Measurements from ENCODE around the gene ABCA4. TPM values are rescaled to one million over a fixed set of nuclear protein-coding genes. Genes with fewer than 3 reads are reported as not detected.

Gene ABCA4
- total RNA-seq, 4 donors from 2014 or later = not detected

DNA sequence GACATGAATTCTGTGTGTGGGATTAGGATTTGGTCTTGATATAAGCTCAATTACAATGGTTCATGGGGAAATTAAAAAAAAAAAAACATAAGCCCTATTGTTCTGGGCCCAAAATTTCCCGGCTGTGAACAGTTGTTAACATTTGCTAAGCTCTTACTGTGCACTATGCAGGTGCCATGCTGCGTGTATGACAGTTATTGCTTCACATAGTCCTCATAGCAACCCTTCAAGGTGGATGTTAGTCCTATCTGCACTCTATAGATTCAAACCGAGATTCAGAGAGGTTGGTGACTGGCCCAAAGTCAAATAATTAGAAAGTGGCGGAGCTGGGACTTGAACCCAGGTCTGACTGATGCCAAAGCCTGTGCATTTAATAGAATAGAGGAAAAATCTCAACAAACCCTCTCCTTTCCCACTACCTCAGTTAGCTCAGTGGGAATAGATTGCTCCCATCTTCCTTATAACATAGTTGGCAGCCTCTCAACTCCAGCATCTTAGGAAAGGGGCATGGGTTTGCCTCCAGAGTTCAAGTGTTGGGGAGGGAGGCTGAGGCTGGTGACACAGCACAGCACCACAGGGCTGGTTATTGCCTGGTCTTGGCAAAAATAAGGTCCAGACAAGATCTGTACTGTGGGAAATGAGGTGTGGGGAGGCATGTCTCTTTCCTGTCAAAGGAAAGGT lies 156.7 kb downstream of the ABCA4 start:
- in situ Hi-C loops (cut with MboI; ENCODE audit: low sequenced_read_pairs in 4 of 4) (no loop called here), intact Hi-C loops (cut with DNase I; ENCODE audit: low total_unique reads) (no loop called here)
- ATAC-seq (no peak), DNase-seq (no peak)
- H3K4me1 ChIP-seq = peaks cover 26 to 28% of the 10 kb centered on the region in 2 donors
- H3K27ac ChIP-seq = no peak overlapping the region
- TF ChIP-seq POLR2A (IDR thresholded peaks at IDR 0.05) = no peak
- TF ChIP-seq, protein P1, sequence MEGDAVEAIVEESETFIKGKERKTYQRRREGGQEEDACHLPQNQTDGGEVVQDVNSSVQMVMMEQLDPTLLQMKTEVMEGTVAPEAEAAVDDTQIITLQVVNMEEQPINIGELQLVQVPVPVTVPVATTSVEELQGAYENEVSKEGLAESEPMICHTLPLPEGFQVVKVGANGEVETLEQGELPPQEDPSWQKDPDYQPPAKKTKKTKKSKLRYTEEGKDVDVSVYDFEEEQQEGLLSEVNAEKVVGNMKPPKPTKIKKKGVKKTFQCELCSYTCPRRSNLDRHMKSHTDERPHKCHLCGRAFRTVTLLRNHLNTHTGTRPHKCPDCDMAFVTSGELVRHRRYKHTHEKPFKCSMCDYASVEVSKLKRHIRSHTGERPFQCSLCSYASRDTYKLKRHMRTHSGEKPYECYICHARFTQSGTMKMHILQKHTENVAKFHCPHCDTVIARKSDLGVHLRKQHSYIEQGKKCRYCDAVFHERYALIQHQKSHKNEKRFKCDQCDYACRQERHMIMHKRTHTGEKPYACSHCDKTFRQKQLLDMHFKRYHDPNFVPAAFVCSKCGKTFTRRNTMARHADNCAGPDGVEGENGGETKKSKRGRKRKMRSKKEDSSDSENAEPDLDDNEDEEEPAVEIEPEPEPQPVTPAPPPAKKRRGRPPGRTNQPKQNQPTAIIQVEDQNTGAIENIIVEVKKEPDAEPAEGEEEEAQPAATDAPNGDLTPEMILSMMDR (IDR thresholded peaks at IDR 0.05 in 4 of 5, conservative IDR thresholded peaks at IDR 0.05 in 1 of 5) = no peak
- no peaks in the 10 kb centered on the region for H3K9me3 ChIP-seq
- H3K36me3 ChIP-seq = no peaks in the 10 kb centered on the region
- H3K4me3 ChIP-seq = no peak overlapping the region
- no peaks in the 10 kb centered on the region for H3K27me3 ChIP-seq

DNA sequence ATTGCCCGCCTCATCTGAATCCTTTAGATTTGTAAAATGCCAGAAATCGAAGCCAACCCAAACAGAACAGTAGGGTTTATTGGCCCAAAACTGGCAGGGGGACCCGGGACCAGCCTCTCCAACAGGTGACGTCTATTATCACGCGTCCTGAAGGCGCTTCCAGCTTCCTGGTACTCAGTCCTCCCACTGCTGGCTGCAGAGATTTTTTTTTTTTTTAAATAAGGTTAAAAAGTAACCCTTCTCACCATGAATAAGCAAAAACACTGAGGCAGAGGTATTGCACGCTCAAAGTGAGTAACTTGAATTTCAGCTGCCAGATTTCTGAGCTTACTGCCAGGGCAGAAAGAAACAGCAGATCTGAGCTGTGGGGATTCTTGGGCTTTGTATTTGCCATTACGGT lies 157.4 kb downstream of the ABCA4 start:
- H3K27ac ChIP-seq = no peak overlapping the region
- H3K9me3 ChIP-seq = no peaks in the 10 kb centered on the region
- no peak overlapping the region for H3K4me3 ChIP-seq
- no peaks in the 10 kb centered on the region for H3K36me3 ChIP-seq
- in situ Hi-C loops (cut with MboI; ENCODE audit: low sequenced_read_pairs in 4 of 4) (no loop called here), intact Hi-C loops (cut with DNase I; ENCODE audit: low total_unique reads) (no loop called here)
- ATAC-seq (no peak), DNase-seq (no peak)
- no peaks in the 10 kb centered on the region for H3K27me3 ChIP-seq
- H3K4me1 ChIP-seq = peaks cover 19 to 22% of the 10 kb centered on the region in 2 donors
- TF ChIP-seq, protein P1 (IDR thresholded peaks at IDR 0.05 in 4 of 5, conservative IDR thresholded peaks at IDR 0.05 in 1 of 5) = no peak
- no peak for TF ChIP-seq POLR2A (IDR thresholded peaks at IDR 0.05)

DNA sequence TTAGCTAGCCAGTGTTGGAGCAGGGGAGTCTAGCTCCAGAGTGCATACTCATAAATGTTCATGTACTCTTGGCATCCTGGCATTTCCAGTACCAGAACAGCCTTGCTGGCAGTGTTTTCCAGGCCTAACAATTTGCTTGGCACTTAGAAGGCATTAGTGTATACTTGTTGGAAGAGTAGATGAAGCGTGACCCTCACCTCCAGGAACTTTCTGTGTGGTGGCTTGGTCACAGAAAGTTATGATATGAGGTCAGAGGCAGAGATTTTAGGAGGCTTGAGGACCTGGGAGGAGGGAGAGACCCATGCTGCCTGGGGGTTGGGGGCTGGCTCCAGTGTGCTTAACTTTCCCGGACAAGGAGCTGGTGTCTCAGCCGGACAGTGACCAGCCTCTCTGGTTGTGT lies 159.0 kb downstream of the ABCA4 start:
- DNase-seq (no peak), ATAC-seq (no peak)
- in situ Hi-C loops (cut with MboI; ENCODE audit: low sequenced_read_pairs in 4 of 4) = no loop called here
- H3K9me3 ChIP-seq = no peaks in the 10 kb centered on the region
- intact Hi-C loops (cut with DNase I; ENCODE audit: low total_unique reads) = no loop called here
- no peak overlapping the region for H3K27ac ChIP-seq
- peaks cover 4 to 8% of the 10 kb centered on the region in 2 donors for H3K4me1 ChIP-seq
- H3K4me3 ChIP-seq = no peak overlapping the region
- TF ChIP-seq POLR2A (IDR thresholded peaks at IDR 0.05) = no peak
- H3K36me3 ChIP-seq = no peaks in the 10 kb centered on the region
- H3K27me3 ChIP-seq = no peaks in the 10 kb centered on the region

DNA sequence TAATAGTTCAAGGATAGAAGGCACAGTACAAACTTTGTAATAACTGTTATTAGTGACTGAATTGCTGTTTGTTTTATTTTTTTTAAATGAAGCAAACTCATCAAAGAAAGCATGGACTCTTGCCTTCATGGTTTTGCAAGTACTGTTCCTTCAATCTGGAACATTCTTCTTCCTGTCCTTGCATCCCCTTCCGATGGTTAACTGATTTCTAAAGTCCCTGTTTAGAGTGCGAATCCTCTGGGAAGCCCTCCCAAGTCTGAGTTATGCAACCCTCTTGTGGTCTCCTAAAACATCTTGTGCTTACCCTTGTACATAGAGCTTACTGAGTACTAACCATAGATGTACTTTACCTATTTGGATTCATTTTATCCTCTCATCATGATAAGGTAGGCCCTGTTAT lies 159.5 kb downstream of the ABCA4 start:
- in situ Hi-C loops (cut with MboI; ENCODE audit: low sequenced_read_pairs in 4 of 4) = no loop called here
- ATAC-seq = no peak

DNA sequence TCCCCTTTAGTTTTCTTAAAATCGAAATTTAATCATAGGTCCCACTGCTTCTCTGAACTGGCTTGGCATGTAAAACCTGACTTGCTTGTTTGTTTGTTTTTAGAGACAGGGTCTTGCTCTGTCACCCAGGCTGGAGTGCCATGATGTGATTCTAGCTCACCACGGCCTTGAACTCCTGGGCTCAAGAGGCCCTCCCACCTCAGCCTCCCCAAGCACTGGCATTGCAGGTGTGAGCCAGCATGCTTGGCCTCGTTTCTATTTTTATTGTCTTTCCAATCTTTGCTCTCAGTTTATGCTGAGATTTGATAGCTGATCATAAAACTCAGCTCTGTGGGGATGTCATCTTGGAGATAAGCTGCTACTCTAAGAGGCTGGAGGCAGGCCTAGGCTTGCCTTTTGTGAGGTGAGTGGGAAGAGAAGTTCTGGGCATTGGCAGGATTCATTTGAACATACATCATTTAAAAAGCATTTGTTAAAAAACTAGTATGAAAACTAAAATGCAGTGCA lies 160.3 kb downstream of the ABCA4 start:
- intact Hi-C loops (cut with DNase I; ENCODE audit: low total_unique reads) (no loop called here), in situ Hi-C loops (cut with MboI; ENCODE audit: low sequenced_read_pairs in 4 of 4) (no loop called here)
- H3K9me3 ChIP-seq = no peaks in the 10 kb centered on the region
- H3K27me3 ChIP-seq = no peaks in the 10 kb centered on the region
- no peak for DNase-seq
- H3K4me1 ChIP-seq = no peaks in the 10 kb centered on the region
- TF ChIP-seq POLR2A (IDR thresholded peaks at IDR 0.05) = no peak
- TF ChIP-seq, protein P1 (IDR thresholded peaks at IDR 0.05 in 4 of 5, conservative IDR thresholded peaks at IDR 0.05 in 1 of 5) = no peak
- no peak overlapping the region for H3K4me3 ChIP-seq
- no peak overlapping the region for H3K27ac ChIP-seq
- H3K36me3 ChIP-seq = no peaks in the 10 kb centered on the region
- no peak for ATAC-seq

More for the DNA sequence above, 159.5 kb downstream of the ABCA4 start:
- H3K27me3 ChIP-seq = no peaks in the 10 kb centered on the region
- no peak overlapping the region for H3K4me3 ChIP-seq
- intact Hi-C loops (cut with DNase I; ENCODE audit: low total_unique reads) = no loop called here
- TF ChIP-seq, protein P1 (IDR thresholded peaks at IDR 0.05 in 4 of 5, conservative IDR thresholded peaks at IDR 0.05 in 1 of 5) = no peak
- no peak for TF ChIP-seq POLR2A (IDR thresholded peaks at IDR 0.05)
- H3K9me3 ChIP-seq = no peaks in the 10 kb centered on the region
- peaks cover 0 to 3% of the 10 kb centered on the region in 2 donors for H3K4me1 ChIP-seq
- DNase-seq = no peak
- no peak overlapping the region for H3K27ac ChIP-seq
- no peaks in the 10 kb centered on the region for H3K36me3 ChIP-seq
